Measurements from ENCODE around the gene CSNK1A1L.

Gene CSNK1A1L

GRCh38 chr13:37106642-37107041 is 1.2 kb upstream of the CSNK1A1L start:
- no peak for DNase-seq (ENCODE audit: low spot score)

GRCh38 chr13:37102896-37103295 is 2.6 kb downstream of the CSNK1A1L start:
- DNase-seq (ENCODE audit: low spot score), result no peak

GRCh38 chr13:37101201-37101600 is 4.3 kb downstream of the CSNK1A1L start:
- DNase-seq (ENCODE audit: low spot score), result no peak

- no peak for DNase-seq (ENCODE audit: low spot score)
These were observed 4.7 kb downstream of the CSNK1A1L start for GRCh38 chr13:37100731-37101130.

GRCh38 chr13:37097076-37097475 is 8.4 kb downstream of the CSNK1A1L start:
- DNase-seq (ENCODE audit: low spot score), result no peak

GRCh38 chr13:37094840-37095239 is 10.6 kb downstream of the CSNK1A1L start:
- no peak for DNase-seq (ENCODE audit: low spot score)

GRCh38 chr13:37094099-37094498 is 11.4 kb downstream of the CSNK1A1L start:
- DNase-seq (ENCODE audit: low spot score), result no peak

- no peak for DNase-seq (ENCODE audit: low spot score)
These were observed 13.6 kb downstream of the CSNK1A1L start for GRCh38 chr13:37091835-37092234.

- DNase-seq (ENCODE audit: low spot score), result no peak
These were observed 14.6 kb downstream of the CSNK1A1L start for GRCh38 chr13:37090912-37091311.

GRCh38 chr13:37089495-37089894 is 16.0 kb downstream of the CSNK1A1L start:
- no peak for DNase-seq (ENCODE audit: low spot score)

- DNase-seq (ENCODE audit: low spot score), result no peak
These were observed 18.0 kb downstream of the CSNK1A1L start for GRCh38 chr13:37087486-37087885.

GRCh38 chr13:37085606-37086005 is 19.9 kb downstream of the CSNK1A1L start:
- no peak for DNase-seq (ENCODE audit: low spot score)

- no peak for DNase-seq (ENCODE audit: low spot score)
These were observed 28.6 kb downstream of the CSNK1A1L start for GRCh38 chr13:37076818-37077217.

- DNase-seq (ENCODE audit: low spot score), result no peak
These were observed 30.3 kb downstream of the CSNK1A1L start for GRCh38 chr13:37075164-37075563.

GRCh38 chr13:37074703-37075102 is 30.8 kb downstream of the CSNK1A1L start:
- no peak for DNase-seq (ENCODE audit: low spot score)

GRCh38 chr13:37072024-37072423 is 33.4 kb downstream of the CSNK1A1L start:
- no peak for DNase-seq (ENCODE audit: low spot score)

GRCh38 chr13:37070956-37071355 is 34.5 kb downstream of the CSNK1A1L start:
- DNase-seq (ENCODE audit: low spot score), result no peak

GRCh38 chr13:37070145-37070695 is 35.2 kb downstream of the CSNK1A1L start:
- no peak for DNase-seq (ENCODE audit: low spot score)

- DNase-seq (ENCODE audit: low spot score), result no peak
These were observed 35.8 kb downstream of the CSNK1A1L start for GRCh38 chr13:37069597-37070103.

- no peak for DNase-seq (ENCODE audit: low spot score)
These were observed 36.5 kb downstream of the CSNK1A1L start for GRCh38 chr13:37068962-37069361.

GRCh38 chr13:37067874-37068273 is 37.6 kb downstream of the CSNK1A1L start:
- no peak for DNase-seq (ENCODE audit: low spot score)

- no peak for DNase-seq (ENCODE audit: low spot score)
These were observed 39.5 kb downstream of the CSNK1A1L start for GRCh38 chr13:37065890-37066526.

- DNase-seq (ENCODE audit: low spot score), result no peak
These were observed 45.6 kb downstream of the CSNK1A1L start for GRCh38 chr13:37059848-37060192.
